Muscle of leg (tissue), 11 donors: ENCODE data around the gene PDILT. TPM values are rescaled to one million over a fixed set of nuclear protein-coding genes. Genes with fewer than 3 reads are reported as not detected.

Experiments used
- DNase-seq: peaks from one replicate; pipeline ENCODE4 v3.0.0; 2013
- H3K27ac ChIP-seq: one replicate; pipeline ENCODE4 v1.5.1; 2013; ENCODE audit warnings: mild to moderate bottlenecking, low read length, control low read depth
- H3K27me3 ChIP-seq: one replicate; pipeline ENCODE4 v1.6.1; 2013; ENCODE audit warnings: low read length; ENCODE audit not compliant: control insufficient read depth, insufficient read depth
- H3K36me3 ChIP-seq: one replicate; pipeline ENCODE4 v1.6.1; 2013; ENCODE audit warnings: low read length; ENCODE audit not compliant: control insufficient read depth, insufficient read depth
- H3K4me1 ChIP-seq: one replicate; pipeline ENCODE4 v1.6.1; 2013; ENCODE audit warnings: low read length; ENCODE audit not compliant: control insufficient read depth, insufficient read depth
- H3K4me3 ChIP-seq: one replicate; pipeline ENCODE4 v1.5.1; 2013; ENCODE audit warnings: low read length, control low read depth
- H3K9me3 ChIP-seq: replicated peaks from 2 replicates; pipeline ENCODE4 v1.6.1; 2013; ENCODE audit warnings: low read depth, low read length; ENCODE audit not compliant: control insufficient read depth
- WGBS: methylation state at CpG from one replicate; pipeline ENCODE4 v1.1.5; 2013; ENCODE audit warnings: missing lambda C conversion rate; ENCODE audit not compliant: insufficient coverage; 5-methylcytosine and 5-hydroxymethylcytosine counted together
- polyA plus RNA-seq, 8 donors: library from polyadenylated mRNA; unstranded; fragments of 120-200 nt; gene quantifications; one replicate each; pipeline versions ENCODE4 v1.2.1 to v1.2.3, GENCODE V29; 2013; ENCODE audit warnings: inconsistent platforms in 1 of 8, low replicate concordance in 1 of 8; ENCODE audit not compliant: insufficient read length in 8 of 8, insufficient read depth in 1 of 8
- total RNA-seq: library from RNA; stranded (reverse); fragments of 120-200 nt; gene quantifications from one replicate; pipeline ENCODE4 v1.2.4, GENCODE V29; 2013

PDILT gene
- total and polyA plus RNA-seq, 9 donors, result not detected

GRCh38 chr16:20391045-20391444, 13.5 kb downstream of the PDILT start:
- DNase-seq, result no peak
- no peak overlapping the region for H3K27ac ChIP-seq
- peaks cover 8% of the 10 kb centered on the region for H3K4me1 ChIP-seq
- H3K27me3 ChIP-seq, result peaks cover 4% of the 10 kb centered on the region
- H3K4me3 ChIP-seq, result no peak overlapping the region
- no peaks in the 10 kb centered on the region for H3K36me3 ChIP-seq
- H3K9me3 ChIP-seq, result no peaks in the 10 kb centered on the region
- 87% methylated on average over 5 of the region's 5 CpGs for WGBS

GRCh38 chr16:20388854-20389253, 15.7 kb downstream of the PDILT start:
- H3K27ac ChIP-seq, result no peak overlapping the region
- 60% methylated on average over 1 of the region's 1 CpG for WGBS
- no peaks in the 10 kb centered on the region for H3K4me1 ChIP-seq
- H3K9me3 ChIP-seq, result no peaks in the 10 kb centered on the region
- no peak for DNase-seq
- peaks cover 5% of the 10 kb centered on the region for H3K27me3 ChIP-seq
- no peak overlapping the region for H3K4me3 ChIP-seq
- H3K36me3 ChIP-seq, result no peaks in the 10 kb centered on the region

- no peak overlapping the region for H3K27ac ChIP-seq
- no peak overlapping the region for H3K4me3 ChIP-seq
- H3K36me3 ChIP-seq, result no peaks in the 10 kb centered on the region
- peaks cover 5% of the 10 kb centered on the region for H3K27me3 ChIP-seq
- no CpG with 5 or more reads among the region's 3 CpGs for WGBS
- H3K9me3 ChIP-seq, result no peaks in the 10 kb centered on the region
- H3K4me1 ChIP-seq, result no peaks in the 10 kb centered on the region
- no peak for DNase-seq
Observed at GRCh38 chr16:20387978-20388377, 16.6 kb downstream of the PDILT start.

GRCh38 chr16:20385844-20386832, 18.4 kb downstream of the PDILT start:
- peaks cover 5% of the 10 kb centered on the region for H3K27me3 ChIP-seq
- 21% methylated on average over 27 of the region's 30 CpGs for WGBS
- no peak overlapping the region for H3K4me3 ChIP-seq
- peak; percentile 49 for DNase-seq
- no peaks in the 10 kb centered on the region for H3K36me3 ChIP-seq
- no peak overlapping the region for H3K27ac ChIP-seq
- H3K9me3 ChIP-seq, result no peaks in the 10 kb centered on the region
- no peaks in the 10 kb centered on the region for H3K4me1 ChIP-seq

- Histone ChIP-seq H3K27ac (no peak overlapping the region), H3K9me3 (no peaks in the 10 kb centered on the region), H3K4me3 (no peak overlapping the region), H3K36me3 (no peaks in the 10 kb centered on the region), H3K4me1 (no peaks in the 10 kb centered on the region), H3K27me3 (peaks cover 5% of the 10 kb centered on the region)
- 12% methylated on average over 5 of the region's 11 CpGs for WGBS
- DNase-seq, result peak; percentile 57
Observed at GRCh38 chr16:20383106-20384029, 21.2 kb downstream of the PDILT start.

GRCh38 chr16:20382202-20382948, 22.2 kb downstream of the PDILT start:
- Histone ChIP-seq H3K27me3 (peaks cover 5% of the 10 kb centered on the region), H3K9me3 (no peaks in the 10 kb centered on the region), H3K36me3 (no peaks in the 10 kb centered on the region), H3K4me1 (no peaks in the 10 kb centered on the region), H3K4me3 (no peak overlapping the region), H3K27ac (no peak overlapping the region)
- no peak for DNase-seq
- 72% methylated on average over 3 of the region's 7 CpGs for WGBS

- no peak for DNase-seq
- no peaks in the 10 kb centered on the region for H3K9me3 ChIP-seq
- no peaks in the 10 kb centered on the region for H3K36me3 ChIP-seq
- no peaks in the 10 kb centered on the region for H3K4me1 ChIP-seq
- H3K27ac ChIP-seq, result no peak overlapping the region
- H3K27me3 ChIP-seq, result no peaks in the 10 kb centered on the region
- H3K4me3 ChIP-seq, result no peak overlapping the region
- WGBS, result 52% methylated on average over 3 of the region's 3 CpGs
Observed at GRCh38 chr16:20380782-20381181, 23.8 kb downstream of the PDILT start.

- Histone ChIP-seq H3K36me3 (no peaks in the 10 kb centered on the region), H3K27me3 (no peaks in the 10 kb centered on the region), H3K9me3 (no peaks in the 10 kb centered on the region), H3K4me1 (no peaks in the 10 kb centered on the region), H3K27ac (no peak overlapping the region), H3K4me3 (no peak overlapping the region)
- no peak for DNase-seq
- WGBS, result 70% methylated on average over 1 of the region's 5 CpGs
Observed at GRCh38 chr16:20377181-20377580, 27.4 kb downstream of the PDILT start.

- Histone ChIP-seq H3K27me3 (no peaks in the 10 kb centered on the region), H3K36me3 (no peaks in the 10 kb centered on the region), H3K4me3 (no peak overlapping the region), H3K27ac (no peak overlapping the region), H3K9me3 (no peaks in the 10 kb centered on the region), H3K4me1 (no peaks in the 10 kb centered on the region)
- DNase-seq, result no peak
- WGBS, result 75% methylated on average over 2 of the region's 5 CpGs
Observed at GRCh38 chr16:20372701-20373100, 31.8 kb downstream of the PDILT start.
